WTC11 (cell line): ENCODE results near the gene IKBKE.

Experiments
- ATF2 ChIP-seq: sonication (generic); formaldehyde crosslinking; IDR thresholded peaks from 2 replicates; pipeline ENCODE4 v1.8.1; 2022; ENCODE audit warnings: low read depth, missing genetic modification reagents, borderline replicate concordance
- ATF3 ChIP-seq: sonication (generic); formaldehyde crosslinking; conservative IDR thresholded peaks from 2 replicates; pipeline ENCODE4 v1.8.1; 2022; ENCODE audit warnings: mild to moderate bottlenecking, missing genetic modification reagents
- CTCF ChIP-seq: fragments of 200-600 bp; IDR thresholded peaks from 2 replicates; pipeline ENCODE4 v1.8.0; 2022; ENCODE audit warnings: antibody characterized with exemption
- FOXJ3 ChIP-seq: sonication (generic); formaldehyde crosslinking; IDR thresholded peaks from 2 replicates; pipeline ENCODE4 v1.9.0; 2021; ENCODE audit warnings: missing genetic modification reagents, mild to moderate bottlenecking, borderline replicate concordance
- JUN ChIP-seq: sonication (generic); formaldehyde crosslinking; IDR thresholded peaks from 2 replicates; pipeline ENCODE4 v1.8.0; 2023; ENCODE audit warnings: mild to moderate bottlenecking, missing genetic modification reagents
- MAX ChIP-seq: sonication (generic); formaldehyde crosslinking; IDR thresholded peaks from 2 replicates; pipeline ENCODE4 v1.8.0; 2022; ENCODE audit warnings: mild to moderate bottlenecking, missing genetic modification reagents
- MXD4 ChIP-seq: fragments of 250-450 bp; sonication (Bioruptor Pico); IDR thresholded peaks from 2 replicates; pipeline ENCODE4 v1.8.0; 2021; ENCODE audit warnings: mild to moderate bottlenecking, moderate library complexity, borderline replicate concordance
- MYBL2 ChIP-seq: sonication (generic); formaldehyde crosslinking; IDR thresholded peaks from 2 replicates; pipeline ENCODE4 v1.8.1; 2023; ENCODE audit warnings: mild to moderate bottlenecking, moderate library complexity, missing genetic modification reagents
- TEAD4 ChIP-seq: sonication (generic); formaldehyde crosslinking; IDR thresholded peaks from 2 replicates; pipeline ENCODE4 v1.8.0; 2022; ENCODE audit warnings: mild to moderate bottlenecking, missing genetic modification reagents
- TP53 ChIP-seq: sonication (generic); formaldehyde crosslinking; IDR thresholded peaks from 2 replicates; pipeline ENCODE4 v1.8.1; 2023; ENCODE audit warnings: mild to moderate bottlenecking, missing genetic modification reagents
- ZNF138 ChIP-seq: sonication (generic); formaldehyde crosslinking; conservative IDR thresholded peaks from 2 replicates; pipeline ENCODE4 v1.8.1; 2022; ENCODE audit warnings: mild to moderate bottlenecking, moderate library complexity, missing genetic modification reagents
- ZNF281 ChIP-seq: sonication (generic); formaldehyde crosslinking; IDR thresholded peaks from 2 replicates; pipeline ENCODE4 v1.8.0; 2023; ENCODE audit warnings: mild to moderate bottlenecking, missing genetic modification reagents
- ZNF317 ChIP-seq: sonication (generic); formaldehyde crosslinking; IDR thresholded peaks from 2 replicates; pipeline ENCODE4 v1.8.1; 2023; ENCODE audit warnings: low read depth, mild to moderate bottlenecking, moderate library complexity, missing genetic modification reagents, borderline replicate concordance

GRCh38 chr1:206447792-206448191 lies 22.5 kb upstream of the IKBKE start:
- TF ChIP-seq CTCF (no peak), ATF2 (CRISPR knock-in tag) (no peak), ZNF317 (no peak), MYBL2 (CRISPR knock-in tag) (no peak), ZNF281 (CRISPR knock-in tag) (no peak), TP53 (CRISPR knock-in tag) (no peak), TEAD4 (CRISPR knock-in tag) (no peak), MAX (CRISPR knock-in tag) (no peak), JUN (CRISPR knock-in tag) (no peak), MXD4 (CRISPR knock-in tag) (no peak), FOXJ3 (CRISPR knock-in tag) (no peak), ATF3 (CRISPR knock-in tag) (no peak), ZNF138 (CRISPR knock-in tag) (no peak)
